ENCODE measurements around the gene CDK14.

Gene CDK14

DNA sequence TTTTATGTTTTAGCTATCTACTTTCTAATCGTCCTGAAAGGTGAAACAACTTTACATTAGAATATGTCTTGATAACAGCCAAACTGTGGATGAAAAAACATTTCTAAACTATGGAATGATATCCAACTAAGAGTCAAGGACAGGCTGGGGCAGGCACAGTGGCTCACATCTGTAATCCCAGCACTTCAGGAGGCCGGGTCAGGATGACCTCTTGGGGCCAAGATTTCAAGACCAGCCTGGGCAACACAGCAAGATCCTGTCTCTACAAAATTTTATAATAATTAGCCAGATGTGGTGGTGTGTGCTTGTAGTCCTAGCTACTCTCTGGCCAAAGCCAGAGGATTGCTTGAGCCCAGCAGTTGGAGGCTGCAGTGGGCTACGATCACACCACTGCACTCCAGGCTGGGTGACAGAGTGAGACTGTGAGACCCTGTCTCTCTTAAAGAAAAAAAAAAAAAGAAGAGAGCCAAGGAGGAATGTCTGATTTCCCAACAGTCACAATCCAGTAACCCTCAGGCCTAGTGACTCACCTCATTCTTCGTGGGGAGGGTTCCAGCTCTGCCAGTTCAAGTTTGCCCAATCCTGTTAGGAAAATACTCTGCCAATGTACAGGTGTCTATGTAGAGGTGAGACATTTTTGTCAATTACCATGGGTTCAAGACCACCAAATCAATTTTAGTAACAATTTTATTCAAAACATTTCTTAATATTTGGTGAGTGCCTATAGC lies 653.5 kb downstream of the CDK14 start:
- no peaks in the 10 kb centered on the region for H3K79me2 ChIP-seq (ENCODE audit: low read length)
- no peaks in the 10 kb centered on the region for H3K9me3 ChIP-seq (replicated peaks; ENCODE audit: insufficient read depth, low read length)
- no peak overlapping the region for H3K9ac ChIP-seq (ENCODE audit: low read length)
- no peak overlapping the region for H3K27ac ChIP-seq (ENCODE audit: low read length)
- no peaks in the 10 kb centered on the region for H4K20me1 ChIP-seq (ENCODE audit: insufficient read depth, low read length)
- no peak for TF ChIP-seq EZH2 (optimal IDR thresholded peaks at IDR 0.05; ENCODE audit: low read depth, low read length)
- TF ChIP-seq EZH2phosphoT487 (IDR thresholded peaks at IDR 0.05; ENCODE audit: low read length), result no peak
- TF ChIP-seq, protein P1, sequence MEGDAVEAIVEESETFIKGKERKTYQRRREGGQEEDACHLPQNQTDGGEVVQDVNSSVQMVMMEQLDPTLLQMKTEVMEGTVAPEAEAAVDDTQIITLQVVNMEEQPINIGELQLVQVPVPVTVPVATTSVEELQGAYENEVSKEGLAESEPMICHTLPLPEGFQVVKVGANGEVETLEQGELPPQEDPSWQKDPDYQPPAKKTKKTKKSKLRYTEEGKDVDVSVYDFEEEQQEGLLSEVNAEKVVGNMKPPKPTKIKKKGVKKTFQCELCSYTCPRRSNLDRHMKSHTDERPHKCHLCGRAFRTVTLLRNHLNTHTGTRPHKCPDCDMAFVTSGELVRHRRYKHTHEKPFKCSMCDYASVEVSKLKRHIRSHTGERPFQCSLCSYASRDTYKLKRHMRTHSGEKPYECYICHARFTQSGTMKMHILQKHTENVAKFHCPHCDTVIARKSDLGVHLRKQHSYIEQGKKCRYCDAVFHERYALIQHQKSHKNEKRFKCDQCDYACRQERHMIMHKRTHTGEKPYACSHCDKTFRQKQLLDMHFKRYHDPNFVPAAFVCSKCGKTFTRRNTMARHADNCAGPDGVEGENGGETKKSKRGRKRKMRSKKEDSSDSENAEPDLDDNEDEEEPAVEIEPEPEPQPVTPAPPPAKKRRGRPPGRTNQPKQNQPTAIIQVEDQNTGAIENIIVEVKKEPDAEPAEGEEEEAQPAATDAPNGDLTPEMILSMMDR (IDR thresholded peaks at IDR 0.05; ENCODE audit: low read length), result no peak
- H3K4me3 ChIP-seq (ENCODE audit: low read length), result no peak overlapping the region
- H3K36me3 ChIP-seq (replicated peaks; ENCODE audit: insufficient read depth, low read length), result no peaks in the 10 kb centered on the region
- no peaks in the 10 kb centered on the region for H3K9me2 ChIP-seq (replicated peaks; ENCODE audit: insufficient read depth, low read length)
- H2AFZ ChIP-seq (ENCODE audit: low read length), result no peak overlapping the region
- H3K27me3 ChIP-seq (replicated peaks; ENCODE audit: insufficient read depth, low read length), result no peaks in the 10 kb centered on the region
- no peak overlapping the region for H3K4me2 ChIP-seq (ENCODE audit: low read depth, low read length)
- H3F3A ChIP-seq (ENCODE audit: insufficient read depth, low read length), result no peaks in the 10 kb centered on the region
- H3K4me1 ChIP-seq (ENCODE audit: low read length), result no peaks in the 10 kb centered on the region
- no peak for DNase-seq

DNA sequence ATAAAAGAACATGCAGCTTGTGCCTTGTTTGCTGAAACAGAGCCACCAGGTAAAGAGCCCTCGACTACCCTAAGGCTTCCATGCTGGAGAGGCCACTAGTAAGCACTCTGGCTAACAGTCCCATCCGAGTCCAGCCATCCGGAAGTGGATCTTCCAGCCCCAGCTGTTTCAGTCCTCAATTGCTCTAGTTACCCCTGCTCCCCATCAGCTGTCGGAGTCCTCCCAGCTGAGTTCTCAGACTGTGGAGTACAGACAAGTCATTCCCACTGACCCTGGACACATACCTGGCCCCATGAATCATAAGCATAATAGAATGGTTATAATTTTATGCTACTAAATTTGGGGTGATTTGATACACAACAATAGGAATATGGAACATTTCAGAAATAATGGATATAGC lies 654.6 kb downstream of the CDK14 start:
- H3K27me3 ChIP-seq (replicated peaks; ENCODE audit: insufficient read depth, low read length), result no peaks in the 10 kb centered on the region
- no peaks in the 10 kb centered on the region for H3K79me2 ChIP-seq (ENCODE audit: low read length)
- no peak overlapping the region for H3K4me3 ChIP-seq (ENCODE audit: low read length)
- H3K9me2 ChIP-seq (replicated peaks; ENCODE audit: insufficient read depth, low read length), result no peaks in the 10 kb centered on the region
- DNase-seq, result no peak
- no peak overlapping the region for H3K27ac ChIP-seq (ENCODE audit: low read length)
- H3K4me1 ChIP-seq (ENCODE audit: low read length), result no peaks in the 10 kb centered on the region
- H3K4me2 ChIP-seq (ENCODE audit: low read depth, low read length), result no peak overlapping the region
- no peak overlapping the region for H3K9ac ChIP-seq (ENCODE audit: low read length)
- H4K20me1 ChIP-seq (ENCODE audit: insufficient read depth, low read length), result no peaks in the 10 kb centered on the region
- no peaks in the 10 kb centered on the region for H3F3A ChIP-seq (ENCODE audit: insufficient read depth, low read length)
- H3K9me3 ChIP-seq (replicated peaks; ENCODE audit: insufficient read depth, low read length), result no peaks in the 10 kb centered on the region
- no peak for TF ChIP-seq EZH2 (optimal IDR thresholded peaks at IDR 0.05; ENCODE audit: low read depth, low read length)
- TF ChIP-seq, protein P1 (IDR thresholded peaks at IDR 0.05; ENCODE audit: low read length), result no peak
- H2AFZ ChIP-seq (ENCODE audit: low read length), result no peak overlapping the region
- no peaks in the 10 kb centered on the region for H3K36me3 ChIP-seq (replicated peaks; ENCODE audit: insufficient read depth, low read length)

DNA sequence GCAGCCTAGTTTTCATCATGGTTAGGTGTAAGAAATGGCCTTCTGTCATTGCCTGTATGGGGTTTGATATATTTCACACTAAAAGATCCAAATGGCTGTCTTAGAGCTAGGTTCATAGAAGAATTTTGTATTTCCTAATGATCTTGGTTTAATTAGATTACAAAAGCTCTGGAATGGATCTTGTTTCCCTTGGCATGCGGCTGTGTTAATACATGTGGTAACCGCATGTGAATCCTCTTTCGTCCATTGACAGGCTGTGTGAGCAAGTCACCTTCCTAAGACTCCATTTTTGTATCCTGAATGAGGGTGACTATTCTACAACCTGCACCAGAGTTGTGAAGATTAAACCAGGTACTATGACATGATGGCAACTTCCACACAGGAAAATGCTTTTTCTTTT lies 655.8 kb downstream of the CDK14 start:
- no peak overlapping the region for H3K4me3 ChIP-seq (ENCODE audit: low read length)
- no peaks in the 10 kb centered on the region for H3K79me2 ChIP-seq (ENCODE audit: low read length)
- no peak for DNase-seq
- no peaks in the 10 kb centered on the region for H4K20me1 ChIP-seq (ENCODE audit: insufficient read depth, low read length)
- no peaks in the 10 kb centered on the region for H3K9me3 ChIP-seq (replicated peaks; ENCODE audit: insufficient read depth, low read length)
- H3K9me2 ChIP-seq (replicated peaks; ENCODE audit: insufficient read depth, low read length), result no peaks in the 10 kb centered on the region
- H3K9ac ChIP-seq (ENCODE audit: low read length), result no peak overlapping the region
- no peak overlapping the region for H3K27ac ChIP-seq (ENCODE audit: low read length)
- H3K27me3 ChIP-seq (replicated peaks; ENCODE audit: insufficient read depth, low read length), result no peaks in the 10 kb centered on the region
- H3K36me3 ChIP-seq (replicated peaks; ENCODE audit: insufficient read depth, low read length), result no peaks in the 10 kb centered on the region
- no peaks in the 10 kb centered on the region for H3K4me1 ChIP-seq (ENCODE audit: low read length)
- TF ChIP-seq EZH2phosphoT487 (IDR thresholded peaks at IDR 0.05; ENCODE audit: low read length), result no peak
- TF ChIP-seq, protein P1 (IDR thresholded peaks at IDR 0.05; ENCODE audit: low read length), result no peak
- TF ChIP-seq EZH2 (optimal IDR thresholded peaks at IDR 0.05; ENCODE audit: low read depth, low read length), result no peak
- no peaks in the 10 kb centered on the region for H3F3A ChIP-seq (ENCODE audit: insufficient read depth, low read length)
- no peak overlapping the region for H3K4me2 ChIP-seq (ENCODE audit: low read depth, low read length)
- H2AFZ ChIP-seq (ENCODE audit: low read length), result no peak overlapping the region
